AG04450 (cell line): ENCODE results near the gene IQSEC3. TPM values are rescaled to one million over a fixed set of nuclear protein-coding genes. Genes with fewer than 3 reads are reported as not detected.

ENCODE experiments used
- CTCF ChIA-PET: fragments of 300-600, 350-600 bp; formaldehyde crosslinking; extraction: SDS; loops from one replicate; lab custom pipeline; 2022; ENCODE audit warnings: antibody characterized with exemption, inconsistent platforms; lab: Charles Lee
- POLR2A ChIA-PET: fragments of 350-600 bp; formaldehyde crosslinking; extraction: SDS; loops from one replicate; lab custom pipeline; 2021; ENCODE audit warnings: antibody characterized with exemption, inconsistent platforms; lab: Yijun Ruan, JAX
- DNase-seq: peaks from one replicate; pipeline ENCODE4 v3.0.0-alpha.2; 2011; ENCODE audit warnings: low read depth, low spot score
- H3K27ac ChIP-seq: one replicate; pipeline ENCODE4 v1.5.1; 2012; ENCODE audit warnings: low read depth, low read length, control low read depth
- H3K27me3 ChIP-seq: one replicate; pipeline ENCODE4 v1.6.0; 2012; ENCODE audit warnings: low read length; ENCODE audit not compliant: control insufficient read depth, insufficient read depth
- H3K4me3 ChIP-seq: 2 replicates; pipeline ENCODE4 v1.5.1; 2011; ENCODE audit warnings: mild to moderate bottlenecking, low read depth, low read length, control low read depth
- H3K9me3 ChIP-seq: 2 replicates; pipeline ENCODE4 v1.5.1; 2012; ENCODE audit warnings: low read length; ENCODE audit not compliant: control insufficient read depth, insufficient read depth
- polyA plus RNA-seq: library from polyadenylated mRNA; depleted of rRNA; stranded (reverse); fragments of >200 nt; gene quantifications from 2 replicates; pipeline ENCODE4 v1.2.3, GENCODE V29; 2011
- TF ChIP-seq, protein P1 (sequence below): IDR thresholded peaks from 2 replicates; pipeline ENCODE4 v1.5.1; 2011; ENCODE audit warnings: low read depth, low read length, control low read depth, inconsistent platforms

The IQSEC3 gene
- polyA plus RNA-seq, 1 experiment: 0.47 TPM

GRCh38 chr12:165862-166368 lies 99.3 kb downstream of the IQSEC3 start:
- CTCF ChIA-PET: no interaction called here
- TF ChIP-seq, protein P1, sequence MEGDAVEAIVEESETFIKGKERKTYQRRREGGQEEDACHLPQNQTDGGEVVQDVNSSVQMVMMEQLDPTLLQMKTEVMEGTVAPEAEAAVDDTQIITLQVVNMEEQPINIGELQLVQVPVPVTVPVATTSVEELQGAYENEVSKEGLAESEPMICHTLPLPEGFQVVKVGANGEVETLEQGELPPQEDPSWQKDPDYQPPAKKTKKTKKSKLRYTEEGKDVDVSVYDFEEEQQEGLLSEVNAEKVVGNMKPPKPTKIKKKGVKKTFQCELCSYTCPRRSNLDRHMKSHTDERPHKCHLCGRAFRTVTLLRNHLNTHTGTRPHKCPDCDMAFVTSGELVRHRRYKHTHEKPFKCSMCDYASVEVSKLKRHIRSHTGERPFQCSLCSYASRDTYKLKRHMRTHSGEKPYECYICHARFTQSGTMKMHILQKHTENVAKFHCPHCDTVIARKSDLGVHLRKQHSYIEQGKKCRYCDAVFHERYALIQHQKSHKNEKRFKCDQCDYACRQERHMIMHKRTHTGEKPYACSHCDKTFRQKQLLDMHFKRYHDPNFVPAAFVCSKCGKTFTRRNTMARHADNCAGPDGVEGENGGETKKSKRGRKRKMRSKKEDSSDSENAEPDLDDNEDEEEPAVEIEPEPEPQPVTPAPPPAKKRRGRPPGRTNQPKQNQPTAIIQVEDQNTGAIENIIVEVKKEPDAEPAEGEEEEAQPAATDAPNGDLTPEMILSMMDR: no peak

GRCh38 chr12:166425-167075 lies 100.0 kb downstream of the IQSEC3 start:
- H3K27me3 ChIP-seq: peaks cover 9% of the 10 kb centered on the region
- H3K4me3 ChIP-seq: no peak overlapping the region
- ChIA-PET CTCF (no interaction called here), POLR2A (no interaction called here)
- DNase-seq: no peak
- no peaks in the 10 kb centered on the region for H3K9me3 ChIP-seq
- H3K27ac ChIP-seq: no peak overlapping the region
- TF ChIP-seq, protein P1: no peak

More at GRCh38 chr12:165862-166368, 99.3 kb downstream of the IQSEC3 start:
- peaks cover 9% of the 10 kb centered on the region for H3K27me3 ChIP-seq
- H3K4me3 ChIP-seq: no peak overlapping the region
- POLR2A ChIA-PET: no interaction called here
- no peak for DNase-seq
- H3K9me3 ChIP-seq: no peaks in the 10 kb centered on the region
- no peak overlapping the region for H3K27ac ChIP-seq

- Histone ChIP-seq H3K27me3 (peaks cover 2% of the 10 kb centered on the region), H3K4me3 (no peak overlapping the region), H3K9me3 (no peaks in the 10 kb centered on the region), H3K27ac (no peak overlapping the region)
- POLR2A ChIA-PET: interaction anchor here (1.1 kb wide), 1 partner anchor 9 kb away, joined by 4 read pairs; no protein-coding TSS in a partner anchor
- CTCF ChIA-PET: no interaction called here
- no peak for DNase-seq
- TF ChIP-seq, protein P1: no peak
Measured at GRCh38 chr12:167959-168600, 101.5 kb downstream of the IQSEC3 start.

DNA sequence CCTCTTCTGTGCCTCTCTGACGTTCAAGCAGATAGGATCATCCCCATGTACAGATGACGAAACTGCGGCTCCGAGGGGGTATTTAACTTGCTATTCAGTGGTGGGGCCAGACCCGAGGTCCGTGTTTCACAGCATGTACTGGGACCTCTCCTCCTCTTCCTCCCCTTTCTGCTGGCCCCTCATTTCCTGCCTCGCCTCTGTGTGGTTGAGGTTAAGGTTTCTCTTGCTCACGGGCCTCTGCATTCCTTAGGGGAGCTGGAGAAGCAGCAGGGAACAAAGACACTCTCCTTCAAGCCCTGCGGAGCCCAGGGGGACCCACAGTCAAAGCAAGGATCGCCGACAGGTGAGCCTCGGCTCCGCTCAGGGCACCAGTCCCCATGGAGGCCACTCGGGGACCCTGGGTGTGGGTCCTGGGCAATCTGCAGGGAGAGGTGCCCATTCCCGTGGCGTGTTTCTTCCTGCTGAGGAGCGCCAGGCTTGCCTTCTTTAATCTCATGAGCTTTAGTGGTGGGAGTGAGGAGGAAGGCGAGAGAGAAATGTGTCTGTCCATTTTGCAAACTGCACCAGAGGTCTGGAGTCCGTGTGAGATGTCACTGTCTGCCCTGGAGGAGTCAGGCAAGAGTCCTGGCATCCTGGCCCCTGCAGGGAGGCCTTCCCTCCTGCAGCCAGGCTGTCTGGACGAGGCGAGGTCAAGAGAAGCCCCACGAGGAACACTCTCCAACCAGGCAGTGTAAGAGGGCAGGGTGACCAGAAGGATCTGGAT lies 102.4 kb downstream of the IQSEC3 start:
- Histone ChIP-seq H3K27me3 (peaks cover 5% of the 10 kb centered on the region), H3K9me3 (no peaks in the 10 kb centered on the region), H3K4me3 (no peak overlapping the region), H3K27ac (no peak overlapping the region)
- TF ChIP-seq, protein P1: no peak
- ChIA-PET CTCF (no interaction called here), POLR2A (no interaction called here)
- DNase-seq: no peak
